B cell (primary cell): ENCODE results near the gene LRBA. TPM values are rescaled to one million over a fixed set of nuclear protein-coding genes. Genes with fewer than 3 reads are reported as not detected.

ENCODE experiments used
- ATAC-seq: fragments of 200-7000 bp; cut with Tn5 transposase; one replicate; pipeline ENCODE4 v1.10.0; 2021; ENCODE audit warnings: low read depth, mild to moderate bottlenecking, moderate number of reproducible peaks, moderate library complexity
- CTCF ChIA-PET: fragments of 350-600 bp; sonication (Branson Sonifier 250); formaldehyde crosslinking; loops from one replicate; lab custom pipeline; 2021; ENCODE audit warnings: antibody characterized with exemption, inconsistent platforms; lab: Charles Lee
- POLR2A ChIA-PET: fragments of 350-600 bp; sonication (Branson Sonifier 250); formaldehyde crosslinking; loops from one replicate; lab custom pipeline; 2021; ENCODE audit warnings: antibody characterized with exemption; lab: Charles Lee
- DNase-seq: peaks from one replicate; pipeline ENCODE4 v3.0.0; 2013
- H2AFZ ChIP-seq: 2 replicates; pipeline ENCODE4 v1.6.1; 2012; ENCODE audit warnings: mild to moderate bottlenecking, low read depth, low read length; ENCODE audit not compliant: insufficient read depth, poor library complexity, severe bottlenecking
- H3K27ac ChIP-seq, 2 donors: 1 replicate in 1 of 2; 2 replicates in 1 of 2; pipeline ENCODE4 v1.5.1; 2012 to 2013; ENCODE audit warnings: low read length in 2 of 2, mild to moderate bottlenecking in 2 of 2, moderate library complexity in 1 of 2
- H3K27me3 ChIP-seq, 4 experiments: fragments of 200-600 bp in 1 of 4; sonication (generic) in 1 of 4; replicated peaks in 1 of 4; 1 replicate in 2 of 4; 2 replicates in 2 of 4; pipeline versions ENCODE4 v1.6.1 to v1.7.0; 2013 to 2016; ENCODE audit warnings: low read length in 3 of 4, mild to moderate bottlenecking in 2 of 4, mixed read lengths in 1 of 4, moderate library complexity in 1 of 4; ENCODE audit not compliant: insufficient read depth in 4 of 4, control insufficient read depth in 3 of 4; ENCODE audit errors: control extremely low read depth in 1 of 4
- H3K36me3 ChIP-seq, 2 experiments: replicated peaks in 1 of 2; 1 replicate in 1 of 2; 2 replicates in 1 of 2; pipeline versions ENCODE4 v1.6.1 to v1.7.1; 2013; ENCODE audit warnings: low read length in 1 of 2; ENCODE audit not compliant: insufficient read depth in 2 of 2, control insufficient read depth in 1 of 2; ENCODE audit errors: control extremely low read depth in 1 of 2, extremely low read depth in 1 of 2
- H3K4me1 ChIP-seq, 2 donors: fragments of 200-600 bp in 1 of 2; sonication (generic) in 1 of 2; 1 replicate in 1 of 2; 2 replicates in 1 of 2; pipeline versions ENCODE4 v1.5.1 to v1.6.1; 2013 to 2017; ENCODE audit warnings: low read length in 2 of 2; ENCODE audit not compliant: control insufficient read depth in 2 of 2, insufficient read depth in 2 of 2
- H3K4me2 ChIP-seq: replicated peaks from 2 replicates; pipeline ENCODE3; 2012; ENCODE audit warnings: mild to moderate bottlenecking, low read depth, low read length; ENCODE audit not compliant: poor library complexity, severe bottlenecking
- H3K4me3 ChIP-seq, 5 experiments: fragments of 200-600 bp in 1 of 5; sonication (generic) in 1 of 5; 1 replicate in 3 of 5; 2 replicates in 2 of 5; pipeline versions ENCODE4 v1.5.1 to v1.7.0; 2011 to 2016; ENCODE audit warnings: low read length in 4 of 5, mild to moderate bottlenecking in 4 of 5, low read depth in 2 of 5, control low read depth in 1 of 5, moderate library complexity in 1 of 5; ENCODE audit not compliant: insufficient read depth in 1 of 5; ENCODE audit errors: control extremely low read depth in 1 of 5, extremely low read depth in 1 of 5
- H3K79me2 ChIP-seq: fragments of 200-600 bp; sonication (generic); one replicate; pipeline ENCODE4 v1.6.0; 2016; ENCODE audit warnings: low read length; ENCODE audit not compliant: control insufficient read depth, insufficient read depth
- H3K9ac ChIP-seq: fragments of 200-600 bp; sonication (generic); 2 replicates; pipeline ENCODE4 v1.6.1; 2017; ENCODE audit warnings: mild to moderate bottlenecking, low read length, moderate library complexity
- H3K9me3 ChIP-seq, 3 donors: one replicate each; pipeline versions ENCODE4 v1.6.1 to v1.7.1; 2013; ENCODE audit warnings: low read length in 2 of 3; ENCODE audit not compliant: control insufficient read depth in 2 of 3, insufficient read depth in 1 of 3; ENCODE audit errors: control extremely low read depth in 1 of 3
- H4K20me1 ChIP-seq: 2 replicates; pipeline ENCODE4 v1.6.0; 2012; ENCODE audit warnings: mild to moderate bottlenecking, low read length; ENCODE audit not compliant: insufficient read depth, control insufficient read depth, poor library complexity, severe bottlenecking
- H3K27ac Mint-ChIP-seq: one replicate; pipeline ENCODE4 v1.8.0; 2021; ENCODE audit warnings: mixed read lengths
- H3K27me3 Mint-ChIP-seq: one replicate; pipeline ENCODE4 v1.8.0; 2021; ENCODE audit warnings: mixed read lengths
- H3K4me1 Mint-ChIP-seq: one replicate; pipeline ENCODE4 v1.8.0; 2021; ENCODE audit warnings: mixed read lengths
- H3K4me3 Mint-ChIP-seq: one replicate; pipeline ENCODE4 v1.8.0; 2021; ENCODE audit warnings: mixed read lengths
- H3K9me3 Mint-ChIP-seq: one replicate; pipeline ENCODE4 v1.8.0; 2022; ENCODE audit warnings: mixed read lengths; ENCODE audit not compliant: insufficient read depth
- CTCF ChIP-seq: fragments of 200-600 bp; IDR thresholded peaks from one replicate; pipeline ENCODE4 v1.8.0; 2022; ENCODE audit warnings: antibody characterized with exemption, mild to moderate bottlenecking
- EZH2 ChIP-seq: IDR thresholded peaks from 2 replicates; pipeline ENCODE4 v1.6.1; 2012; ENCODE audit warnings: borderline replicate concordance, low read depth, mild to moderate bottlenecking, moderate library complexity, low read length; ENCODE audit not compliant: insufficient read depth, poor library complexity, severe bottlenecking
- WGBS: methylation state at CpG from one replicate; pipeline ENCODE4 v1.1.5; 2013; ENCODE audit warnings: missing lambda C conversion rate; ENCODE audit not compliant: insufficient coverage; 5-methylcytosine and 5-hydroxymethylcytosine counted together
- intact Hi-C: fragments of 100-400 bp; cut with micrococcal nuclease; formaldehyde crosslinking; loops from one replicate; pipeline ENCODE4 v1.10.0; 2022
- polyA plus RNA-seq: library from polyadenylated mRNA; depleted of rRNA; stranded (reverse); fragments of >200 nt; gene quantifications from 2 replicates; pipeline ENCODE4 v1.2.3, GENCODE V29; 2012
- total RNA-seq, 2 donors: library from RNA; stranded (reverse); fragments of 120-200 nt in 1 of 2; gene quantifications; 1 replicate in 1 of 2; 2 replicates in 1 of 2; pipeline versions ENCODE4 v1.2.3 to v1.2.4, GENCODE V29; 2013 to 2022

Gene LRBA
- total and polyA plus RNA-seq, 2 donors (not counting 1 experiment from before 2014, with no cell fraction given) = 17.5 to 86.7 TPM

- Mint-ChIP-seq H3K4me1 (no peaks in the 10 kb centered on the region), H3K4me3 (no peak overlapping the region), H3K27me3 (no peaks in the 10 kb centered on the region), H3K27ac (no peak overlapping the region), H3K9me3 (no peaks in the 10 kb centered on the region)
- peaks cover 2 to 4% of the 10 kb centered on the region in 2 experiments for H3K36me3 ChIP-seq
- ATAC-seq (no peak), DNase-seq (no peak)
- H3K79me2 ChIP-seq = no peaks in the 10 kb centered on the region
- H2AFZ ChIP-seq = no peak overlapping the region
- no peak overlapping the region for H3K27ac ChIP-seq
- ChIA-PET POLR2A (no interaction called here), CTCF (no interaction called here)
- H3K9ac ChIP-seq = no peak overlapping the region
- no peak for TF ChIP-seq CTCF
- no peak for TF ChIP-seq EZH2
- WGBS = 95% methylated on average over 10 of the region's 12 CpGs
- no peaks in the 10 kb centered on the region for H3K9me3 ChIP-seq
- no peak overlapping the region for H3K4me2 ChIP-seq
- H3K27me3 ChIP-seq = no peaks in the 10 kb centered on the region
- H4K20me1 ChIP-seq = no peaks in the 10 kb centered on the region
- no peaks in the 10 kb centered on the region for H3K4me1 ChIP-seq
- no peak overlapping the region for H3K4me3 ChIP-seq
- intact Hi-C loops = no loop called here
Observed at GRCh38 chr4:150423503-150423902, 591.6 kb downstream of the LRBA start.

GRCh38 chr4:150423074-150423473 lies 592.0 kb downstream of the LRBA start:
- no peak overlapping the region for H3K4me2 ChIP-seq
- H3K4me1 Mint-ChIP-seq = no peaks in the 10 kb centered on the region
- H3K9ac ChIP-seq = no peak overlapping the region
- no peaks in the 10 kb centered on the region for H3K27me3 Mint-ChIP-seq
- no peaks in the 10 kb centered on the region for H3K79me2 ChIP-seq
- no peak overlapping the region for H3K4me3 ChIP-seq
- DNase-seq (no peak), ATAC-seq (no peak)
- H3K4me1 ChIP-seq = no peaks in the 10 kb centered on the region
- intact Hi-C loops = no loop called here
- H2AFZ ChIP-seq = no peak overlapping the region
- no peaks in the 10 kb centered on the region for H3K9me3 ChIP-seq
- H3K9me3 Mint-ChIP-seq = no peaks in the 10 kb centered on the region
- H3K27ac Mint-ChIP-seq = no peak overlapping the region
- peaks cover 2 to 4% of the 10 kb centered on the region in 2 experiments for H3K36me3 ChIP-seq
- no peaks in the 10 kb centered on the region for H4K20me1 ChIP-seq
- no peak overlapping the region for H3K4me3 Mint-ChIP-seq
- CTCF ChIA-PET = no interaction called here
- TF ChIP-seq EZH2 (no peak), CTCF (no peak)
- POLR2A ChIA-PET = no interaction called here
- 97% methylated on average over 9 of the region's 13 CpGs for WGBS
- H3K27ac ChIP-seq = no peak overlapping the region
- H3K27me3 ChIP-seq = no peaks in the 10 kb centered on the region
